Measurements from ENCODE around the gene ITPK1. TPM values are rescaled to one million over a fixed set of nuclear protein-coding genes. Genes with fewer than 3 reads are reported as not detected.

The ITPK1 gene
- total and polyA plus RNA-seq, 8 donors: 17.8 to 46.3 (median 28.9) TPM

DNA sequence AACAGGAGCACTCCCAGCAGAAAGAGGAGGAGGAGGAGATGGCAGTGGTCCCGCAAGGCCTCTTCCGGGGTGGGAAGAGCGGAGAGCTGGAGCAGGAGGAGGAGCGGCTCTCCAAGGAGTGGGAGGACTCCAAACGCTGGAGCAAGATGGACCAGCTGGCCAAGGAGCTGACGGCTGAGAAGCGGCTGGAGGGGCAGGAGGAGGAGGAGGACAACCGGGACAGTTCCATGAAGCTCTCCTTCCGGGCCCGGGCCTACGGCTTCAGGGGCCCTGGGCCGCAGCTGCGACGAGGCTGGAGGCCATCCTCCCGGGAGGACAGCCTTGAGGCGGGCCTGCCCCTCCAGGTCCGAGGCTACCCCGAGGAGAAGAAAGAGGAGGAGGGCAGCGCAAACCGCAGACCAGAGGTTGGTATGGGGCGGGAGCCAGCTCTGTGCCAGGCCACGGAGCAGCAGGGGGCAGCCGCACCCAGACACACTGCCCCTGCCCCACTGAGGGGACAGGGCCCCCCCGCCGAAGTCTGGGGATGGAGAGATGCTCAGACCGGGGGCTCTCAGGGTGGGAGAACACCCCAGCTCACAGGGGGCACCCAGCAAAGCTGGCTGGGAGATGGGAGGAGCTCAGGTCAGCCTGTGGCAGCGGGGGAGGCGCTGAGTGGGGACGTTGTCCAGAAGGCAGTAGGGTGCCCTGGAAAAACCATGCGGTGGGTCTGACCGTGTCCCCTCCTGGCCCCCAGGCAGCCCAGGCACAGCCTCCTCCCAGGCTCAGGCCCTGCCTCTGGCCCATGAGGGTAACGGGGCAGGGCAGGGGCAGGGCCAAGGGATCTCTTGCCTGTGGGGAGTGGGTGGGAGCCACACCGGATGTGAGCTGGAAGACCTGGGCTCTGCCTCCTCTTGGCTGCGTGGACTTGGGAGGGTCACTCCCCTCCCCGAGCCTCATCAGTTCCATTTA is 183.0 kb downstream of the ITPK1 start:
- Histone ChIP-seq H3K27ac (no peak overlapping the region), H3K27me3 (no peaks in the 10 kb centered on the region), H3K4me3 (no peak overlapping the region), H3K36me3 (peaks cover 0 to 23% (median 20%) of the 10 kb centered on the region in 4 donors), H3K4me1 (no peaks in the 10 kb centered on the region), H3K9me3 (no peaks in the 10 kb centered on the region)
- intact Hi-C loops (cut with DNase I; ENCODE audit: low total_unique reads): no loop called here
- 80 to 86% (median 82%) methylated on average over 25 to 35 of the region's 35 CpGs for WGBS, 5 donors
- TF ChIP-seq POLR2AphosphoS5 (IDR thresholded peaks at IDR 0.05) (no peak), POLR2A (IDR thresholded peaks at IDR 0.05) (no peak), EP300 (IDR thresholded peaks at IDR 0.05) (no peak)
- TF ChIP-seq, protein P1, sequence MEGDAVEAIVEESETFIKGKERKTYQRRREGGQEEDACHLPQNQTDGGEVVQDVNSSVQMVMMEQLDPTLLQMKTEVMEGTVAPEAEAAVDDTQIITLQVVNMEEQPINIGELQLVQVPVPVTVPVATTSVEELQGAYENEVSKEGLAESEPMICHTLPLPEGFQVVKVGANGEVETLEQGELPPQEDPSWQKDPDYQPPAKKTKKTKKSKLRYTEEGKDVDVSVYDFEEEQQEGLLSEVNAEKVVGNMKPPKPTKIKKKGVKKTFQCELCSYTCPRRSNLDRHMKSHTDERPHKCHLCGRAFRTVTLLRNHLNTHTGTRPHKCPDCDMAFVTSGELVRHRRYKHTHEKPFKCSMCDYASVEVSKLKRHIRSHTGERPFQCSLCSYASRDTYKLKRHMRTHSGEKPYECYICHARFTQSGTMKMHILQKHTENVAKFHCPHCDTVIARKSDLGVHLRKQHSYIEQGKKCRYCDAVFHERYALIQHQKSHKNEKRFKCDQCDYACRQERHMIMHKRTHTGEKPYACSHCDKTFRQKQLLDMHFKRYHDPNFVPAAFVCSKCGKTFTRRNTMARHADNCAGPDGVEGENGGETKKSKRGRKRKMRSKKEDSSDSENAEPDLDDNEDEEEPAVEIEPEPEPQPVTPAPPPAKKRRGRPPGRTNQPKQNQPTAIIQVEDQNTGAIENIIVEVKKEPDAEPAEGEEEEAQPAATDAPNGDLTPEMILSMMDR (IDR thresholded peaks at IDR 0.05): no peak
- no peak for DNase-seq

DNA sequence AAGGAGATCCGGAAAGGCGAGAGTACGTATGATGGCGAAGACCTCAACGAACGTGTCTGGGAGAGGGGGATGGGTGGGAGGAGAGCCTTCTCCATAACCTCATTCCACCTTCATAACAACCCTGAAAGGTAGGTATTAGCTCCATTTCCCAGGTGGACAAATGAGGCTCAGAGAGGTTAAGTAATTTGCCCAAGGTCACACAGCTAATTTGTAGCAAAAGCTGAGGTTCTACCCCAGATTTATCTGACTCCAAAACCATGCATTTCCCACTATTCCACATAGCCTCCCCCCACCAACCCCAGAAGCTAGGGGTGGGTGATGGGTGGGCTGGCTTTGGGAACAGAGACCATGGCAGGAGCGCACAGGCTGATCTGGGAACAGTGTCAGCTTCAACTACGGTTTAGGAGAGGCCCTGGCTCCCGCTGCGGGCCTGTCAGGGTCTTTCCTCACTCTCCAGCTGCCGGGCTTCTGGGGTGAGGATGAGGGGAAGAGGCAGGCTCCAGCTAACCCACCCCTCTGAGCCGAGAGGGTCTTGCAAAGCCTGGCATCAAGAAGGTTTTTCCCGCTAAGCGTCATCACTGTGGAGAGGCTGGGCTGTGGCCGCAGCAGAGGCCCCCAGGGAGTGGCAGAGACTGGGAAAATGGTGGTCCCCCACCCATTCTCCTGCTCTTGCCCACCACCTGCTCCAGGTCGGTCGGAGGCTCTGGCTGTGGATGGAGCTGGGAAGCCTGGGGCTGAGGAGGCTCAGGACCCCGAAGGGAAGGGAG is 183.9 kb downstream of the ITPK1 start:
- Histone ChIP-seq H3K4me3 (no peak overlapping the region), H3K27me3 (no peaks in the 10 kb centered on the region), H3K9me3 (no peaks in the 10 kb centered on the region), H3K4me1 (no peaks in the 10 kb centered on the region), H3K27ac (no peak overlapping the region), H3K36me3 (peaks cover 0 to 15% (median 12%) of the 10 kb centered on the region in 4 donors)
- 79 to 92% (median 87%) methylated on average over 10 to 18 of the region's 18 CpGs for WGBS, 5 donors
- intact Hi-C loops (cut with DNase I; ENCODE audit: low total_unique reads): no loop called here
- TF ChIP-seq, protein P1 (IDR thresholded peaks at IDR 0.05): no peak
- TF ChIP-seq POLR2A (IDR thresholded peaks at IDR 0.05) (no peak), POLR2AphosphoS5 (IDR thresholded peaks at IDR 0.05) (no peak), EP300 (IDR thresholded peaks at IDR 0.05) (no peak)
- no peak for DNase-seq

DNA sequence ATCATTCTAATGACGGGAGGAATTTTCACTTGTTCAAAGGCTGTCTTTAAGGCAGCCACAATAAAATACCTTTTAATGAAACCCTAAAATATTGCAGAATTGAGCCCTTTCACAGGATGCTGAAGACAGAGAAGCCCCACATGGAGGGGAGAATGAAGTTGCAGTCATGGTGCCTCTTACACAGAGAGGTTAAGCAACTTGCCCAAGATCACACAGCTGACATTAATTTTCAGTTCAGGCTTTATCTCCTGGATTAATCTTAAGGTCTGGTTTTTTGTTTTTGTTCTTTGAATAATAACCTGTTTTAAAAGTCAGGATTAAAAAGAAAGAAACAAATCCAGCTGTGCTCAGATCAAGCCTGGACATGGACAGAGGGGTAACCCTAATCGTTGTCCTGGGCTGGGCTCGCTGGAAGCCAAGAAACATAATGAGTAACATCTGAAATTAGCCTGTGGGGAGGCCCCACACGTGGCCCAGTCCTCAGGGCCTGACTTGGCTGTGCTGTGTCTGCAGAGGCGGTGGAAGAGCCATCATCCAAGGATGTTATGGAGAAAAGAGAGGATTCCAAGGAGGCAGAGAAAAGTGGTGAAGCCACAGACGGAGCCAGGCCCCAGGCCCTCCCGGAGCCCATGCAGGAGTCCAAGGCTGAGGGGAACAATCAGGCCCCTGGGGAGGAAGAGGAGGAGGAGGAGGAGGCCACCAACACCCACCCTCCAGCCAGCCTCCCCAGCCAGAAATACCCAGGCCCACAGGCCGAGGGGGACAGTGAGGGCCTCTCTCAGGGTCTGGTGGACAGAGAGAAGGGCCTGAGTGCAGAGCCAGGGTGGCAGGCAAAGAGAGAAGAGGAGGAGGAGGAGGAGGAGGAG is 184.8 kb downstream of the ITPK1 start:
- 69 to 73% (median 71%) methylated on average over 8 of the region's 8 CpGs for WGBS, 5 donors
- Histone ChIP-seq H3K27ac (no peak overlapping the region), H3K4me1 (no peaks in the 10 kb centered on the region), H3K9me3 (no peaks in the 10 kb centered on the region), H3K36me3 (peaks cover 0 to 6% (median 3%) of the 10 kb centered on the region in 4 donors), H3K4me3 (no peak overlapping the region), H3K27me3 (peaks cover 0 to 1% (median 0%) of the 10 kb centered on the region in 3 donors)
- DNase-seq: no peak
- intact Hi-C loops (cut with DNase I; ENCODE audit: low total_unique reads): no loop called here
- TF ChIP-seq EP300 (IDR thresholded peaks at IDR 0.05): no peak

DNA sequence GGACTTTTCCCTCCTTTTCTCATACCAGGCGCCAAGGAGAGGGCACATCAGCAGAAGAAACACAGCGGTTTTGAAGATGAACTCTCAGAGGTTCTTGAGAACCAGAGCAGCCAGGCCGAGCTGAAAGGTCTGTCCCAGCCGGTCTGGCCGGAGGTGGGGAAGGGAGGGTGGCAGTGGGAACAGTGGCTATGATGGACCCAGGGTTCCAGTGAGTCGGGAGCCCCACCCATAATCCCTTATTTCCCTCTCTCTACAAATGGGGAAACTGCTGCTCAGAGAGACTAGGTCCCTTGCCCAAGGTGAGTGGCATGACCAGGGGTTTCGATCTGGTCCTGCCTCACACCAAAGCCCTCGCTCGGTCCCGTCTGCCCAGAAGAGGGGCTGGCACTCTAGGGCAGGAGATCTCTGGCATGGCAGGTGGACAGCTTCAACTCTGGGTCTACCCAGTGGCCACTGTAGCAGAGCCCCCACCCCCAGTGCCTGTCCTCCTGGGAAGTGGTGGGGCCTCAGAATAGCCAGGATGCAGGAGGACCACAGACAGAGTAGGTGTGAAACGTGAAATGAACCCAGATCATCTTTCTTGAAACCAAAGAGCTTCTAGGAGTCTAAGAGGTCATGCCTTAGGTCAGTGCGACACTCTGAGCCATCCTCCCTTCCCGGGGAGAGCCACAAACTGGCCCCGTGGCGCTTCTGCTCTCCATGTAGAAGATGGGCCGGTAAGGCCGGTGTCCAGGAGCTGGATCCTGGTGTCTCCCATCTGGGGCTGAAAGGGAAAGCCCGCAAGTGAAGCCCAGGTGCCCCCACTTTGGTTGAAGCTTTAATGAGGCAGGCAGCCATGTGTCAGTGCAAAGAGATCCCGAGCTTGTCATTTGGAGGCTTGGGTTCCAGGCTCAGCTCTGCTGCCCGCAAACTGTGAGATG is 185.8 kb downstream of the ITPK1 start:
- no peak for DNase-seq
- Histone ChIP-seq H3K4me3 (no peak overlapping the region), H3K27ac (no peak overlapping the region), H3K4me1 (no peaks in the 10 kb centered on the region), H3K27me3 (peaks cover 0 to 12% (median 0%) of the 10 kb centered on the region in 3 donors), H3K36me3 (no peaks in the 10 kb centered on the region), H3K9me3 (no peaks in the 10 kb centered on the region)
- intact Hi-C loops (cut with DNase I; ENCODE audit: low total_unique reads): no loop called here
- TF ChIP-seq EP300 (IDR thresholded peaks at IDR 0.05): no peak
- TF ChIP-seq POLR2AphosphoS5 (IDR thresholded peaks at IDR 0.05): no peak
- TF ChIP-seq, protein P1 (IDR thresholded peaks at IDR 0.05): no peak
- no peak for TF ChIP-seq POLR2A (IDR thresholded peaks at IDR 0.05)
- 81 to 91% (median 87%) methylated on average over 17 to 20 of the region's 20 CpGs for WGBS, 5 donors

Data from stomach (tissue), 9 donors.